NCI-H82 treated with DMSO at 0.1 percent for 48 hours (cell line): ENCODE measurements around the gene RRAGA.
"Not testable (repeated sequence)": the region's sequence is repeated elsewhere in the genome, so short reads cannot be mapped to it uniquely, and the experiment has no call there.

Experiments used
- DNase-seq: peaks from one replicate; lab custom pipeline; 2025; ENCODE audit not compliant: unreplicated experiment; lab: John Stamatoyannopoulos, UW

Gene RRAGA

GRCh38 chr9:19048966-19049916, at the start of gene RRAGA:
TSS of gene RRAGA (plus strand) at chr9:19049427. CDS start at chr9:19049660, 233 bp downstream.
- peak; percentile 86 for DNase-seq

GRCh38 chr9:19000133-19000532, 49.1 kb upstream of the RRAGA start:
- no peak for DNase-seq

GRCh38 chr9:19009391-19009965, 39.7 kb upstream of the RRAGA start:
- DNase-seq = no peak

GRCh38 chr9:19018201-19018600, 31.0 kb upstream of the RRAGA start:
- no peak for DNase-seq

- DNase-seq = no peak
Measured at GRCh38 chr9:19020886-19021455, 28.3 kb upstream of the RRAGA start.

- not testable (repeated sequence) for DNase-seq
Measured at GRCh38 chr9:19021649-19022048, 27.6 kb upstream of the RRAGA start.

GRCh38 chr9:19022206-19022605, 27.0 kb upstream of the RRAGA start:
- DNase-seq = no peak

- no peak for DNase-seq
Measured at GRCh38 chr9:19023078-19023477, 26.1 kb upstream of the RRAGA start.

- no peak for DNase-seq
Measured at GRCh38 chr9:19026375-19026774, 22.9 kb upstream of the RRAGA start.

- DNase-seq = no peak
Measured at GRCh38 chr9:19027825-19028224, 21.4 kb upstream of the RRAGA start.

- peak; percentile 30 for DNase-seq
Measured at GRCh38 chr9:19028835-19029451, 20.3 kb upstream of the RRAGA start.

GRCh38 chr9:19030899-19031298, 18.3 kb upstream of the RRAGA start:
- DNase-seq = no peak

- DNase-seq = no peak
Measured at GRCh38 chr9:19032406-19032805, 16.8 kb upstream of the RRAGA start.

GRCh38 chr9:19033015-19033414, 16.2 kb upstream of the RRAGA start, which contains the start of gene SAXO1:
TSS of gene SAXO1 (minus strand) at chr9:19033209. CDS start at chr9:19032908, 301 bp downstream.
- DNase-seq = no peak

- DNase-seq = no peak
Measured at GRCh38 chr9:19036611-19037010, 12.6 kb upstream of the RRAGA start.

GRCh38 chr9:19049917-19050636, 850 bp downstream of the RRAGA start:
- no peak for DNase-seq

- DNase-seq = no peak
Measured at GRCh38 chr9:19050637-19051591, 1.7 kb downstream of the RRAGA start.

GRCh38 chr9:19057033-19057432, 7.8 kb downstream of the RRAGA start:
- no peak for DNase-seq

GRCh38 chr9:19074229-19074628, 25.0 kb downstream of the RRAGA start:
- no peak for DNase-seq

GRCh38 chr9:19074836-19075235, 25.6 kb downstream of the RRAGA start:
- DNase-seq = no peak
